GM19372 (cell line): Measurements from ENCODE around the gene MACROD2.

ENCODE experiments used
- ATAC-seq: cut with Tn5 transposase; IDR thresholded peaks from one replicate; pipeline ENCODE4 v1.9.1; 2021; ENCODE audit warnings: mild to moderate bottlenecking, low read depth, moderate library complexity; ENCODE audit not compliant: unreplicated experiment

Gene MACROD2

DNA sequence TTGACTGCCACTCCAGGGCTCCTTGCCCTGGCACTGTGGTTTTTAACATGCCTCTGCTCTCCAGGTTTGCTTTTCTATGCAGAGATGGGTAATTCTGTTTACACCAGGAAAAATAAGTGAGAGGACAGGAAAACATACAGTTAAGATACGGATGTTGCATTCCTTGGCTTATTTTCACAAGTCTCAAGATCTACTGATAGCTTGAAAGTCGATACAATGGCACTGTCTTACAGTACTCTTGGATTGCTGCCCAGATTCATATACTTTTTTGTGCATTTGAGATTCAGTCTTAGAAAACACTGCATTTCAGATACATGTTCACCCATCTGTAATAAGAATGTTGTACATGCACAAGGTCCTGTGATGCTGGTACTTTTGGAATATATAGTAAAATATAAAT lies 501.7 kb downstream of the MACROD2 start:
- ATAC-seq: no peak

- ATAC-seq: no peak
These were observed 503.5 kb downstream of the MACROD2 start for GRCh38 chr20:14498772-14499171.

- ATAC-seq: no peak
These were observed 510.2 kb downstream of the MACROD2 start for GRCh38 chr20:14505476-14505875.

- ATAC-seq: no peak
These were observed 512.4 kb downstream of the MACROD2 start for GRCh38 chr20:14507711-14508110.

- no peak for ATAC-seq
These were observed 515.0 kb downstream of the MACROD2 start for GRCh38 chr20:14510341-14510740.

DNA sequence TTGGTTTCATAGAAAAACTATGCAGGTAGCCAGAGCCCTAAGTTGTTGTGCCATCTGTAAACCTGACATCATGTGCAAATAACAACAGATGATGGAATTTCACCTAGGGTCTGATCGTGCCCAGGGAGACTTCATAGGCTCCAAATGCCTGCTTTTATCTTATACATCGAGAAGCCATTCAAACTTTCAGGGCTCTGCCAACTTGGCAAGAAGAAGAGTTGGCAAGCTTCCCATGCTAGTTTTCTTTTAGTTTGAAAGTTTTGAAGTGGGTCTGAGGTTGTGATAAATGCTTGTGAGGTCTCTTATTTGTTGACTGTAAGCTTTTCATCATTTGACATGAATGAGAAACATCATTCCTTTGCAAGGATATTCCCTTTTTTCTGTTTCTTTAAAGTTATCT lies 517.5 kb downstream of the MACROD2 start:
- no peak for ATAC-seq

GRCh38 chr20:14518648-14519047 lies 523.3 kb downstream of the MACROD2 start:
- ATAC-seq: no peak

DNA sequence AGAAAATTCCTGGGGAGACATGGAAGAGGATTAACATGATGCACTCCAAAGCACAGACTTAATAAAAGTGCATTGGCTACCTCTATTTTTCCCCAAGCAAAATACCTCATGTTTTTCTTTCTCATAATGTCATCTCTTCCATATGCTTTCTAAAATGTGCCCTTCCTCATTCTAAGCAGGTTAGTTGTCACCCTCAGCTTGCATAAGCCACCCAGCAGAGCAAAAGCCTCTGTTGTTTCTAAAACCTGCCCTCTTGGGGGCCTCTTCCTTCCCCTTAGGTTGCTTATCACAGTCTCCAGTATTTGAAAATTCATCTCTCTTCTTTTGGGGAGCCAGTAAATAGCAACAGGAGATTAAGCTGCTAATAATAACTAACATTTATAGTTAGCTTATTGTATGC lies 525.7 kb downstream of the MACROD2 start:
- no peak for ATAC-seq

DNA sequence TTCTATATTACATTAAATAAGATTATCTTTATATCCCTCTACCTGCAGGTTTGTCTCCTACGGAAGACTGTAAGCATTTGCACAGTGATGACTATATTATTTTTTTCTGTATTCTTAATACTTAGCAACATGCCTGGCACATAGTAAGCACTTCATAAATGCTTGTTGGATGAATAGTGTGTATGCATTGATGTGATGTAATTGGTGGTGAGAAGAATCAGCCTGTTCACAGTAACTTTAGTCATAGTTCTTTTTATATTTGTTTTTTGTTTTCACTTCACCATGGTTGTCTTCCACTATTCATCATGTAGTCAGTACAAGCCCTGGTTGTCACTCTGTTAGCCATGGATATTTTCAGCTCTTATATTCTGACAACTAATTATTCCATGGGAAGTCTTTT lies 526.1 kb downstream of the MACROD2 start:
- no peak for ATAC-seq

GRCh38 chr20:14522595-14522994 lies 527.3 kb downstream of the MACROD2 start:
- ATAC-seq: no peak

GRCh38 chr20:14523090-14523489 lies 527.8 kb downstream of the MACROD2 start:
- ATAC-seq: no peak

GRCh38 chr20:14525426-14525825 lies 530.1 kb downstream of the MACROD2 start:
- ATAC-seq: no peak

- no peak for ATAC-seq
These were observed 531.6 kb downstream of the MACROD2 start for GRCh38 chr20:14526891-14527290.

DNA sequence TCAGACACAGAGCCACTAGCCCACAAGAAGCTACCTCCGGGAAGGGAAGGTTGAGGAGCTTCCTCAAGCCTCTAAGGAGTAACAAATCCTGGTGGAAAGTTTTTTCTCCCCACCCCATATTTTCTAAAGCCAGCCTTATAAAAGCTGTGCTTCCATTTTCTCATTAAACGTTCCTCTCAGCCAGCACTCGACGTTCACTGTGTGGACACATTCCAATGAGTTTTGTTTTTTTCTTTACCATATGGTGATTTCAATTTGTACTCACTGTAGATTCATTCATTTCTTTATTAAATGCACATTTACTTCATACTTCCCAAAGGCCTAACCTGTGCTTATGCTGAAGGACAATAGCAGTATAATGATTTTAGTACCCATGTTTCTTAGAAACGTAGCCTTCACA lies 536.5 kb downstream of the MACROD2 start:
- no peak for ATAC-seq

DNA sequence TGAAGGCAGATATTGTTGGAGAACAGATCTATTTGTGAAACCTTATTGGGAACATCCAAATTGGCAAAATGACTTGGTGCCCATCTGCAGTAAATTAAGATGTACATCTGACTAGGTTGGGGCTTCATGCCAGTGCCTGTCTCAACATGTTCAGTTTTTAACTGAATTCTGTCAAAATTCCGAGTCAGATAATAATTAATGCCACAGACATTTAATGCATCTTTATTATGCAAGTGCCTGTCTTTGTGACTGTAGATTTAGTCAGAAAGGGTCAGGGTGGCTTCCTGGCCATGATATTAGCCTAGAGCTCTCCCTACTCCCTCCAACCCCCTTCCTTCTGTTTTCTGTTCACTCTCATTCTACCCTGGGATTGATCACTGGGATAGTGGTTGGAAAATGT lies 541.4 kb downstream of the MACROD2 start:
- ATAC-seq: no peak

DNA sequence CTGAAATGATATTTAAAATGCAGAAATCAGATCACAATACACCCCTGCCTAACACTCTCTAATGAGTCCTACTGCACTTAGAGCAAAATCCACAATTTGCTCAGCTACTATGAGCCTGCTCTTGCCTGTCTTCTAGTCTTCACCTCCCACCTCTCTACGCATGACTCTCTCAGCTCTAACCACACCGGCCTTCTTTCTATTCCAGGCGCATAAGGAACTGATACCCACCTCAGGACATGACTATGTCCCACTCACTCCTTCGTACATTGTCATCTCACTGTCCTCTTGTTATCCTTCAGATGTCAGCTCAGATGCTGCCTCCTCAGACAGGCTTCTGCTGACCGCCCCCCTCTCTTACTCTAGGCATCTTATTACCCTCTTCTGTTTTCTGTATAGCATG lies 543.1 kb downstream of the MACROD2 start:
- peak; percentile 100 for ATAC-seq

- no peak for ATAC-seq
These were observed 547.7 kb downstream of the MACROD2 start for GRCh38 chr20:14543040-14543439.

GRCh38 chr20:14544688-14545087 lies 549.4 kb downstream of the MACROD2 start:
- no peak for ATAC-seq

DNA sequence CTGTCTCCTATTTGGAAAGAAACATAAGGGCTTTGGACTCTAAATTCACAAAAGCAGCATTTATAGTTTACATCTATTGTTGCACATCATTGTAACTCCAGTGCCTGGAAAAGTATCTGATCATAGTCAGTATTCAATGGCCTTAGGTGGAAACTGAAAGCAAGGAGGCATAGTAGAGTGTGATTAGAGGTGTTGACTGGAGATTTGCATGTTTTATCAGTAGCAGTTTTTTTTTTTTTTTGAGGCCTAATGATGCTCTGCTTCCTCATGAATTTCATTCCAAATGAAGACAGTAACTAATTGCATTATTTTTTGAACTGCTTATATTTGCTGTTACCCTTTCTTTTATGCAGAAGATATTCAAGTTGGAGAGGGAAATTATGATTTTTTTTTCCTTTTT lies 555.3 kb downstream of the MACROD2 start:
- ATAC-seq: no peak

GRCh38 chr20:14553774-14554534 lies 558.6 kb downstream of the MACROD2 start:
- no peak for ATAC-seq

- no peak for ATAC-seq
These were observed 560.4 kb downstream of the MACROD2 start for GRCh38 chr20:14555676-14556075.

GRCh38 chr20:14556206-14556605 lies 560.9 kb downstream of the MACROD2 start:
- no peak for ATAC-seq

- no peak for ATAC-seq
These were observed 564.3 kb downstream of the MACROD2 start for GRCh38 chr20:14559612-14560011.
